GM12874 (cell line): ENCODE data around the gene UBE3C.

Experiments used
- TF ChIP-seq, protein P1 (sequence below): IDR thresholded peaks from 2 replicates; pipeline ENCODE4 v1.5.1; 2011; ENCODE audit warnings: low read depth, mild to moderate bottlenecking, control low read depth, low read length, moderate library complexity; ENCODE audit not compliant: insufficient read depth

The UBE3C gene

DNA sequence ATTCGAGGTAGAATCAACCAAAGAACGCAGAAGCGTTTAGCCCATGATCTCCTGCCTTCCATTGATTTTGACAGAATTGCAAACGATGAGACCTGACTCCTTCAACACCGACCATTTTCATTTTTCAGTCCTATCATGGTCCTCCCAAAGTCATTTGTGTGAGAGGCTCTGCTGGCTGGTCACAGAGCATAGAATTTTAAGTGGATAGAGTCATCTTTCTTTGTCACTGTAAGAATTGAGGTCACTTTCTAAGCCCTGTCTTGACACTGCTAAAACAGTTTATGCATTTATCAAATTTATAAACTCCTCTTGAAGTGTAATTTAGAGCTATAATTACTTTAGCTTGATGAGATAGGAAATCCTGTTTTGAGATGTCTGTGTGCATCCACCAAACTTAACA lies 72.0 kb downstream of the UBE3C start:
- TF ChIP-seq, protein P1, sequence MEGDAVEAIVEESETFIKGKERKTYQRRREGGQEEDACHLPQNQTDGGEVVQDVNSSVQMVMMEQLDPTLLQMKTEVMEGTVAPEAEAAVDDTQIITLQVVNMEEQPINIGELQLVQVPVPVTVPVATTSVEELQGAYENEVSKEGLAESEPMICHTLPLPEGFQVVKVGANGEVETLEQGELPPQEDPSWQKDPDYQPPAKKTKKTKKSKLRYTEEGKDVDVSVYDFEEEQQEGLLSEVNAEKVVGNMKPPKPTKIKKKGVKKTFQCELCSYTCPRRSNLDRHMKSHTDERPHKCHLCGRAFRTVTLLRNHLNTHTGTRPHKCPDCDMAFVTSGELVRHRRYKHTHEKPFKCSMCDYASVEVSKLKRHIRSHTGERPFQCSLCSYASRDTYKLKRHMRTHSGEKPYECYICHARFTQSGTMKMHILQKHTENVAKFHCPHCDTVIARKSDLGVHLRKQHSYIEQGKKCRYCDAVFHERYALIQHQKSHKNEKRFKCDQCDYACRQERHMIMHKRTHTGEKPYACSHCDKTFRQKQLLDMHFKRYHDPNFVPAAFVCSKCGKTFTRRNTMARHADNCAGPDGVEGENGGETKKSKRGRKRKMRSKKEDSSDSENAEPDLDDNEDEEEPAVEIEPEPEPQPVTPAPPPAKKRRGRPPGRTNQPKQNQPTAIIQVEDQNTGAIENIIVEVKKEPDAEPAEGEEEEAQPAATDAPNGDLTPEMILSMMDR, result no peak

DNA sequence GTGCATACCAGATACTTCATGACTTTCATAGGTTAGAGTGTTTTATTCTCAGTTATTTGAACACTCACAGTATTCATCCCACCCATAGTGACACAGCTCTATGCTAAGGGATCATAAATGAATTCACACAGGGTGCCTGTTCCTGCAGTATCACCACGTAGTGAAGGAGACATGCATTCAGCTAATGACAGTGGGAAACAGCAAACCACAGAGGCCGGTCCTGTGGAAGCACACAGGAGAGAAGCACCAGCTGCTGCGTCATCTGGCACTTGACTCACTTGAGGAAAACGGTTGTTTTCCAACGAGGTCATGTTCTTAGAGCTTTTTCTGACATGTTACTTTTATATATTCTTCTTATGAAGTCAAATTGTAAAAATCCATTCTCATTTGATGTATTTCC lies 73.0 kb downstream of the UBE3C start:
- TF ChIP-seq, protein P1, result no peak

DNA sequence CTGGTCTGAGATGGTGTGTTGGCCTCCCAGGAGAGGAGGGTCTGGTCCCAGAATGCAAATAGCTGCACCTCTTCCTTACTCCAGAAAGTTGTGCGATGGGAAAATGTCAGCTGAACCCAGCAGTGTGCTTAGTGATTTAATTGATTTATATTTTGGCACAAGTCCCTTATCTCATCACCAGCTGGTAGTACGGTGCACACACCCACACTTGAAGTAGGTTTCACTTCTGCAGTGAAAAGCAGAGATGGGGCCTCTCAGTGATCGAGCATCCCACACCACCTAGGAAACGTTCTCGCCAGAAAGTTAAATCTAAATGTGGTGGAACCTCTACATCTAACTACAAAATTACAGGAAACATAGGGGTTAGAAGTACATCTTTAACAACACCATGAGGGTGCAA lies 80.4 kb downstream of the UBE3C start:
- TF ChIP-seq, protein P1, result no peak

DNA sequence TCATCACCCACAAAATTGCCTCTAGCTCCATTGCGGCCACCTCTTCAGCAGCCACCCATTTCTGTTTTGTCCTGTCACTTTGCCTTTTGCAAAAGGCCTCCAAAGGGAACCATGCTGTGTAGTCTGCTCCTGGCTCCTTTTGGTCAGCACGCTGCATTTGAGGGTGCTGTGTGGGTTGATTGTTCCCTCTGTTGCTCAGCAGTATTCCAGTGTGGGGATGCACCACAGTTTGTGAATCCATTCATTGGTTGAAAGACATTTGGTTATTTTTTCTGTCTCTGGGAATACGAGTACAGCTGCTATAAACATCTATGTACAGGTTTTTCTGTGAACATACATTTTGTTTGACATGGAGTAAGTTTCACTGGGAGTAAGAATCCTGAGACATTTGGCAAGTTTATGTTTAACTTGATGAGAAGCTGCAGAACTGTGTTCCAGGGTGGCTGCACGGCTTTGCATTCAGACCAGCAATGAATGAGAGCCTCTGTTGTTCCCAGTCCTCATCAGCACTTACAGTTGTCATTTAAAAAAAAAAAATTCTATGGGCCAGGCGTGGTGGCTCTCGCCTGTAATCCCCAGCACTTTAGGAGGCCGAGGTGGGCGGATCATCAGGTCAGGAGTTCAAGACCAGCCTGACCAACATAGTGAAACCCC lies 82.3 kb downstream of the UBE3C start:
- TF ChIP-seq, protein P1, result no peak

DNA sequence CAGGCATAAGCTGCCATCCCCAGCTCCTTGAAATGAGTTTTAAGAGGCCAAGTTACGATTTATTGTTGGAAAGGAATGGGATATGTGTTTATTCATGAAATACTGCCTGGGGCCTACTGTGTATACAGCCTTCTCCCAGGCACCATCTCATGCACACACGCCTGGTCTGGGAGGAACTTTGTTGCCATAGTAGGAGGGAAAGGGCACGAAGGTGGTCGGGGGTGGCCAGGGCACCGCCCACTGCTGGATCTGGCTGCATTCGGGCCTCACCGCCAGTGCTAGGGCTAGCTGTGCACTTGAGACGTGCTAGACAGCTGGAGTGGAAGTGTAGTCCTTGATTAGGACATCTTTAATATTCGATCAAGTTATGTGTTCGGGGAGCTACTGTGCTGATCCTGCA lies 84.0 kb downstream of the UBE3C start:
- TF ChIP-seq, protein P1, result no peak

DNA sequence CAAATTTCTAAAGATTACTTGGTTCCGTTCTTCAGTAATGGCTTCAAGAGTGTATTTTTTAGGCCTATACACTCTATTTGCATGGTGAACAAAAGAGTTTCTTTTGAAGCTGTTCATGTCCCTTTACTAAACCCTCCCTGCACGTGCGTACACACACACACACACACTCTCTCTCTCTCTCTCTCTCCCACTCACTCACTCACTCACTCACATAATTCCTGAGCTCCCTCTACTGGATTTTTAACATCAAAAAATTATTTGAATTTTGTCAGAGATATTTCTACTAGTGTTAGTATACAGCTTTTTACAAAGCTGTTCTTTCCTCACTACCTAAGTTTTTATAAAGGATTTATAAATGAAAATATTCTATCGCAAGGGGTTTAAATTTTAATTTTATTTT lies 85.9 kb downstream of the UBE3C start:
- TF ChIP-seq, protein P1, result no peak

DNA sequence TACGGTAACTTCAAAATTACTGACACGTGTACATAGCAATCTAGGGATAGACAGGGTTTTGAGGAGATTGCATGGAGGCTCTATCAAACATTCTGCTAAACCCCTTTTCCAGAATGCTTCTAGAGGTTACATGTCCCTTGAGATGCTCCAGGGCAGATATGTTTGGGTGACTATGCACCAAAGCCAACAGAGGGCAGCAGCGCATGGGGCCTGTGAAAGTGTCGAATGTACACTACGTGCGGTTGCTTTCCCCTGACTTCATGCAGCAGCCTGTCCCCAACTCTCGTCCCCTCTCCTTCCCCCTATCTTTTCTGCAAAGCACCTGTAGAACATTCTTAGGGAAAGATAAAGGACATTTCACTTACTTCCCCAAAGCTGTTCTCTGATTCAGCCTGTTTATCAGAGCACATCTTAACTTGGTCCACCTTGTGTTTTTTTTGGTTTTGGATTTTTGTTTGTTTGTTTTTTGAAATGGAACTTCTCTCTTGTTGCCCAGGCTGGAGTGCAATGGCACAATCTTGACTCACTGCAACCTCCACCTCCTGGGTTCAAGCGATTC lies 90.2 kb downstream of the UBE3C start:
- TF ChIP-seq, protein P1, result 0 out of 2 replicates have a peak, but pooled peaks have one; percentile 24
